ENCODE measurements around the gene IL32.

The IL32 gene

GRCh38 chr16:3092501-3092941, 27.1 kb downstream of the IL32 start:
- TF ChIP-seq, protein P1, sequence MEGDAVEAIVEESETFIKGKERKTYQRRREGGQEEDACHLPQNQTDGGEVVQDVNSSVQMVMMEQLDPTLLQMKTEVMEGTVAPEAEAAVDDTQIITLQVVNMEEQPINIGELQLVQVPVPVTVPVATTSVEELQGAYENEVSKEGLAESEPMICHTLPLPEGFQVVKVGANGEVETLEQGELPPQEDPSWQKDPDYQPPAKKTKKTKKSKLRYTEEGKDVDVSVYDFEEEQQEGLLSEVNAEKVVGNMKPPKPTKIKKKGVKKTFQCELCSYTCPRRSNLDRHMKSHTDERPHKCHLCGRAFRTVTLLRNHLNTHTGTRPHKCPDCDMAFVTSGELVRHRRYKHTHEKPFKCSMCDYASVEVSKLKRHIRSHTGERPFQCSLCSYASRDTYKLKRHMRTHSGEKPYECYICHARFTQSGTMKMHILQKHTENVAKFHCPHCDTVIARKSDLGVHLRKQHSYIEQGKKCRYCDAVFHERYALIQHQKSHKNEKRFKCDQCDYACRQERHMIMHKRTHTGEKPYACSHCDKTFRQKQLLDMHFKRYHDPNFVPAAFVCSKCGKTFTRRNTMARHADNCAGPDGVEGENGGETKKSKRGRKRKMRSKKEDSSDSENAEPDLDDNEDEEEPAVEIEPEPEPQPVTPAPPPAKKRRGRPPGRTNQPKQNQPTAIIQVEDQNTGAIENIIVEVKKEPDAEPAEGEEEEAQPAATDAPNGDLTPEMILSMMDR (IDR thresholded peaks at IDR 0.05; ENCODE audit: insufficient read depth, missing control alignments): no peak
- FAIRE-seq: no peak
- DNase-seq (ENCODE audit: insufficient read length, low spot score): no peak

GRCh38 chr16:3094289-3095027, 29.0 kb downstream of the IL32 start:
- DNase-seq (ENCODE audit: insufficient read length, low spot score) (peak; percentile 84), FAIRE-seq (no peak)
- TF ChIP-seq, protein P1 (IDR thresholded peaks at IDR 0.05; ENCODE audit: insufficient read depth, missing control alignments): peak; percentile 47

DNA sequence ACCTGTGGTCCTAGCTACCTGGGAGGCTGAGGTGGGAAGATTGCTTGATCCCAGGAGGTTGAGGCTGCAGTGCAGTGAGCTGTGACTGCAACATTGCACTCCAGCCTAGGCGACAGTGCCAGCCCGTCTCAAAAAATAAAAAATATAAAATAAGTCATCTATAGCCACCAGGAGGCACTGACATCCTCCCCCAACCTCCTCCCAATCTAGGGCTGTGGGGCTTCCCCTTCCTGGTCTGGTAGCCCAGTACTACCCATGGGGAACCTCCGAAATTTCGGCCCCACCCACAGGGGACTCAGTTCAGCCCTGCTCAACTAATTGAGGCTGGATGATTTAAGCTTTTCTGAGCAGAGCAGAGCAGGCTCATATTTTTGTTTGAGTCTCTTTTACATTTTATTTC, 30.4 kb downstream of the IL32 start:
- DNase-seq (ENCODE audit: insufficient read length, low spot score) (no peak), FAIRE-seq (no peak)
- TF ChIP-seq, protein P1 (IDR thresholded peaks at IDR 0.05; ENCODE audit: insufficient read depth, missing control alignments): peak; percentile 21

DNA sequence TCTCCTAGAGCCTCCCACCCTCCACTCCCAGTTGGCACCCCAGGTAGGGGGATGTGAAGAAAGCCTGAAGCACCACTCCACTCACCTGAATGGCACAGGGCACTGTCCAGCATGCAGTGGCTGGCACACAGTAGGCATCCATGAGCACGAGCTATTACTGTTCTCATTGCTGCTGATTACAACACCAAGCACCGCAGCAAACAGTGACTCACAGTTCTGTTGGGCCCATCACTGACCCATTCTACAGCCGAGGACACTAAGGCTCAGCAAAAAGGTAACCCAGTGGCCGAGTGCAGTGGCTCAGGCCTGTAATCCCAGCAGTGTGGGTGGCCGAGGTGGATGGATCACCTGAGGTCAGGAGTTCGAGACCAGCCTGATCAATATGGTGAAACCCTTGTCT, 30.9 kb downstream of the IL32 start:
- TF ChIP-seq, protein P1 (IDR thresholded peaks at IDR 0.05; ENCODE audit: insufficient read depth, missing control alignments): no peak
- no peak for FAIRE-seq
- no peak for DNase-seq (ENCODE audit: insufficient read length, low spot score)

DNA sequence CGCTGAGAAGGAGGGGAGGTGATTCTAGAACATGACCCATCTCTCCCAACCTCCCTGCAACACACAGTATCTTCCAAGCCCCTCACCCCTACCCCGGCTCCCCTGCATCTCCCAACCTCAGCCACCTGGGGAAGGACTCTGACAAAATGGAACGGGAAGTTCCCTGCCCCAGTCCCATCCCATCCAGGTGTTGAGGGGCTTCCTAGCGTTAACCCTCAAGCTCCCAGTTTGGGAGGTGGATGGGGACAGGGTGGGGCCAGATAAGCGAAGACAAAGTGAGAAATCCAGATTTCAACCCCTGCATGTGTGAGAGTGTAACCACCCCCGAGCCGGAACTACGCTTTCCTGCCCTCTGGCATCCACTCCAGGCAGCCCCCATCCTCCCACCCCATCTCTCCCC, 31.8 kb downstream of the IL32 start:
- no peak for DNase-seq (ENCODE audit: insufficient read length, low spot score)
- no peak for FAIRE-seq
- TF ChIP-seq, protein P1 (IDR thresholded peaks at IDR 0.05; ENCODE audit: insufficient read depth, missing control alignments): no peak

DNA sequence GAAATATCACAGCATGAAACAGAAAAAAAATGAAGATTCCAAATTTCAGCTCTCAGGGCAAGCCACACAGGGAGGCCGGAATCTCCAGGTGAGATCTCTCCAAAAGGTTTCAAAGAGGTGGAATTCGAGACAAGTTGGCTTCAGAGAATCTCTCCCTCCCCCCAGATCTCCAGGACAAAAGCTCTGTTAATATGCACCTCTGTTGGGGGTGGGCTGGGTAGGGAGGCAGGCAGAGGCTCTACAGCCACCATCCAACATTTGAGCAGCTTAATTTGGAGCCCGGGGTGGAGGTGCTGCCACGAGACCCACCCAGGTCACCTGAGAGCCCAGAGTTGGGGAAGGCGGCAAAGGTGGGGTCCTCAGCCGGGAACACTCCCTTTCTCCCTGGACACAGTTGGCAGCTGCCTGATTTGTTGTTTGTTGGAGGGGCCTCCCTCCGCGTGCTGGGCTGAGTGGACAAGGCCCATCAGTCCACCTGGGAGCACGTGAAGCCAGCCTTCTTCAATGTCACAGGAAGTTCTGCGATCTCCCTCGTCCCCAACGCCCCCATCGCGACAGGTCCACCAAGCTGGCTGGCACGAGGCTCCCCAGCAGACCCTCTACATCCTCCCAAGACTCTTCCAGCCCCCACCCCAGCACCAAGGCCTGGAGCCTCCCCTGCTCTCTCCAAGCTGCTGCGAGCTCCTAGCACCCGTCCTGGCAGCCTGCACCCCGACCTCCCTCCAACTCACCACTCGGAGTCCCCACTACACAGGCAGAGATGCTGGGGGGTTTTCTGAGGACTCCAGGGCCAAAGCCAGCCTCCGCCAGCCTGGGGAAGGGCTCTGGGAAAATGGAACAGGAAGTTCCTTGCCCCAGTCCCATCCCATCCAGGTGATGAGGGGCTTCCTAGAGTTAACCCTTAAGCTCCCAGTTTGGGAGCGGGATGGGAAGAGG, 33.3 kb downstream of the IL32 start, which contains the start of gene ZSCAN10:
TSS of gene ZSCAN10 (minus strand) at position 836 of the 936 bp plus-strand sequence. CDS start 6,357 bp downstream, outside the sequence.
- DNase-seq (ENCODE audit: insufficient read length, low spot score) (peak; percentile 5), FAIRE-seq (no peak)
- TF ChIP-seq, protein P1 (IDR thresholded peaks at IDR 0.05; ENCODE audit: insufficient read depth, missing control alignments): no peak
